K562 treated with DMSO at 1 percent for 48 hours (cell line): ENCODE measurements around the gene ZNF385D. TPM values are rescaled to one million over a fixed set of nuclear protein-coding genes. Genes with fewer than 3 reads are reported as not detected.

ENCODE experiments used
- total RNA-seq: library from RNA; unstranded; fragments of 300-600 nt; gene quantifications from 2 replicates; pipeline ENCODE4 v1.2.3, GENCODE V29; 2022; ENCODE audit warnings: low replicate concordance; ENCODE audit errors: extremely low read depth

Gene ZNF385D, protein sequence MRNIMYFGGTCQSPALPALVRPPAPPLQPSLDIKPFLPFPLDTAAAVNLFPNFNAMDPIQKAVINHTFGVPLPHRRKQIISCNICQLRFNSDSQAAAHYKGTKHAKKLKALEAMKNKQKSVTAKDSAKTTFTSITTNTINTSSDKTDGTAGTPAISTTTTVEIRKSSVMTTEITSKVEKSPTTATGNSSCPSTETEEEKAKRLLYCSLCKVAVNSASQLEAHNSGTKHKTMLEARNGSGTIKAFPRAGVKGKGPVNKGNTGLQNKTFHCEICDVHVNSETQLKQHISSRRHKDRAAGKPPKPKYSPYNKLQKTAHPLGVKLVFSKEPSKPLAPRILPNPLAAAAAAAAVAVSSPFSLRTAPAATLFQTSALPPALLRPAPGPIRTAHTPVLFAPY
- total RNA-seq = not detected in 2 replicates

DNA sequence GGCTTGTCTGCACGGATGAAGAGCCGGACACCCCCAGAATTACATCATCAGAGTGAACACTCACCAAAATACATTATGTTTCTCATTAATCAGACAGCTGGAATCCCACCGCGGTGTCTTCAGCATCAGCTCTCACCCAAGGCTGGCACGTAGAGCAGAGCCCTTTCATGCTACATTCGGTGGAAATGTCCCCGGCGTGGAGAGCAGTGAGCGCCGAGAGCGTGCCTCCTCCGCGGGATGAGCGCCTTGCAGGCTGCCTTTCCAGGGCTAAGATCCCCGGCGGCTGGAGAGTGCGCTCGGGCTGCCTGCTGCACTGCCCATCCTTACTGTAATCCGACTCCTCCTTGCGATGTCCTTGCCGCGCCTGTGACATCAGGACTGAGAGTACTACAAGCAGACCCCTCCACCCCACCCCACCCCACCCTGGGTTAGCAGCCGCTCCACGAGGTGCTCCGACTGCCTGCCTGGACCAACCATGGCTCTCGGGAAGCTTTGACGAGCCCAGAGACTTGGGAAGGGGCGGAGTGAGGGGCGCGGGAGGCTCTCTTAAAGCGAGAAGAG, at the start of gene ZNF385D:
Gene ZNF385D (minus strand): TSS at position 380 of the 561 bp plus-strand sequence. CDS start 294 bp downstream, at position 86.

